ENCODE data around the gene C2orf92.

Gene C2orf92

DNA sequence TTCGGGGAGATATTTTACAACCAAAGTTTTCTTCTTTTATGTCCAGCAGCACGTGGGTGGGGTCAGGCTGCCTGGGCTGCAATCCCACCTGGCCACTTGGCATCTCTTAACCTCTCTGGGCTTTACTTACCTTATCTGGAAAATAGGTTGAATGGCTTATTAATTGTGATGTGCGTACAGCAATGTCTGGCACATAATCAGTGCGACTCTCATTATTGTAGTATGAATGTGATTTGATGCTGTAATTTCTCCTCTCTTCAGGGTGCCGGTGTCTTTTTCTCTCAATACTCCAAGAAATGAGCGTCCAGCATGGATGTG lies 41.8 kb downstream of the C2orf92 start:
- in situ Hi-C loops (cut with MboI; ENCODE audit: low sequenced_read_pairs): loop anchor here (25.0 kb wide), 1 partner anchor 676 kb away; no protein-coding TSS in a partner anchor

DNA sequence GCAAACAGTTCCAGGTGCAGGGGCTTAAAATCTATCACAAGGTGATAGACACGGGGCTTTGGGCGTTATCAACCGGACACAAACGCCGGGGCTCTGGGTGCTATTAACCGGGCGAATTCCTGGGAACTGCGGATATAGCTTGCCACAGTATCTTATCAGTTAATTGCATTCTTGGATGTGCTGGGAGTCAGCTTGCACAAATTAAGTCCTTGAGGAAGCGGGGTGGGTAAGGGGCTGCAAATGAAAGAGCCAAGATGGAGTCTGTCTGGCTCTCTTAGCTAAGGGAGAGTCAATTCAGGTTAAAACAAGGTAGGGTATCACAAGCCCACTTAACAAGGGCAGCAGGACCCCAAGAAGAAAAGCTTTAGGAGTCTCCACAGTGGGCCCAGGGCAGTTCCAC lies 42.7 kb downstream of the C2orf92 start:
- in situ Hi-C loops (cut with MboI; ENCODE audit: low sequenced_read_pairs): loop anchor here (25.0 kb wide), 1 partner anchor 675 kb away; no protein-coding TSS in a partner anchor

DNA sequence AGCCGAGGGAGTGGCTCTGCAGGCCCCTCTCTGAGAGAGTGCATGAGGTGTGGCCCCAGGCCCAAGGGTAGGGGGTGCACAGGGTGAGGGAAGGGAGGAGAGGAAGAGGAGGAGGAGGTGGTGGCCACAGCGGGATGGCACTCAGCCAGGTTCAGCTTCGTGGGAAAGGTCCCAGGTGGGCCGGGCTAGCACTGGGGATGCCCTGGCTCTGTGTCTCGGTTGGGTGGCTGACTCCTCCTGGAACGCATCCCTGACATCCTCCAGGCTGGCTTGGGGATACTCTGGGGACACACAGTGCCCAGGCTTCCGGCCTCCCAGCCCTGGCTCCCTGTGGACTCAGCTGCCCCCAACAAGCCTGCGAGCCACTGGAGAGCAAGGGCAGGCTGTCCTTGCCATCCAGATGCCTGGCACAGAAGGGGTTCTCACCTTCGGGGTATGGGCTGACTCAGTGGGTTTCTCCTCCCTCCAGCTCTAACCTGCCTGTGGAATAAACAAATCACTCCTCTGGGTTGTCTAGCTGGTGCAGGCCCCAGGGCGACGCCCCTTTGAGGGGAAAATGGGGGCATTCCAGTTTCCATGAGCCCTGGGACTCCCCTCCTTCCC lies 43.3 kb downstream of the C2orf92 start:
- in situ Hi-C loops (cut with MboI; ENCODE audit: low sequenced_read_pairs): loop anchor here (25.0 kb wide), 1 partner anchor 675 kb away; no protein-coding TSS in a partner anchor

DNA sequence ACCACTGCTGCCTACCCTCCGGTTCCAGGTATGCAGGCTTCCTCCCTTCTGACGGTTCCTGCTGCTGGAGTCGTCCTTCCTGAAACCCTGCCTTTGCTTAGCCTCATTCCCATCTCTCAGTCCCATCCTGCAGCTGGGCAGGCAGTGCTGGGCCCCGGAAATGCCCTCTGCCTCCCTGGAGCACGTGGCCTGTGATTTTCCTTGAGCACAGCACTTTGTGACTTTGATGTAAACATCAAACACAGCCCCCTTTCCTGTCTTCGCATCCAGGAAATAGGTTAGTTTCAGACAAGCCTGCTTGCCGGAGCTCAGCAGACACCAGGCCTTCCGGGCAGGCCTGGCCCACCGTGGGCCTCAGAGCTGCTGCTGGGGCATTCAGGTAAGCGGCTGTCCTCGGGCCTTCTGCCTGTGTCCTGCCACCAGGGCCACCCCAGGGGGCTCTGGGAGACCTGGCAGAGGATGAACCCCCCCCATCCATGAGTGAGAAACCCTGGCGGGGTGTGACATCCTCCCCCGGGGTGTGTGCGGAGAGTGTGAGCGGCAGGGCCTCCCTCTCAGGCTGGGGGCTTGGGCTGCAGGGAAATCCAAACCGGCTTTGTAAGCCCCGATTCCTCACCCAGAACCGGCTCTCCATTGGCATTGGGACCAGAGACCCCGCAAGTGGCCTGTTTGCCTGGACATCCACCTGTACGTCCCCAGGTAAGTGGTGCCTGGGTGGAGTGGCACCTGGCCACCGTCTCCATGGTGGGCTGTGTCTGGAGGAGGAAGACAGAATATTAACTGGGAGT lies 44.0 kb downstream of the C2orf92 start, which contains the start of gene ZAP70:
TSS of gene ZAP70 (plus strand) at position 281 of the 788 bp plus-strand sequence. CDS start 10,461 bp downstream, outside the sequence.
- in situ Hi-C loops (cut with MboI; ENCODE audit: low sequenced_read_pairs): loop anchor here (25.0 kb wide), 1 partner anchor 674 kb away; no protein-coding TSS in a partner anchor

DNA sequence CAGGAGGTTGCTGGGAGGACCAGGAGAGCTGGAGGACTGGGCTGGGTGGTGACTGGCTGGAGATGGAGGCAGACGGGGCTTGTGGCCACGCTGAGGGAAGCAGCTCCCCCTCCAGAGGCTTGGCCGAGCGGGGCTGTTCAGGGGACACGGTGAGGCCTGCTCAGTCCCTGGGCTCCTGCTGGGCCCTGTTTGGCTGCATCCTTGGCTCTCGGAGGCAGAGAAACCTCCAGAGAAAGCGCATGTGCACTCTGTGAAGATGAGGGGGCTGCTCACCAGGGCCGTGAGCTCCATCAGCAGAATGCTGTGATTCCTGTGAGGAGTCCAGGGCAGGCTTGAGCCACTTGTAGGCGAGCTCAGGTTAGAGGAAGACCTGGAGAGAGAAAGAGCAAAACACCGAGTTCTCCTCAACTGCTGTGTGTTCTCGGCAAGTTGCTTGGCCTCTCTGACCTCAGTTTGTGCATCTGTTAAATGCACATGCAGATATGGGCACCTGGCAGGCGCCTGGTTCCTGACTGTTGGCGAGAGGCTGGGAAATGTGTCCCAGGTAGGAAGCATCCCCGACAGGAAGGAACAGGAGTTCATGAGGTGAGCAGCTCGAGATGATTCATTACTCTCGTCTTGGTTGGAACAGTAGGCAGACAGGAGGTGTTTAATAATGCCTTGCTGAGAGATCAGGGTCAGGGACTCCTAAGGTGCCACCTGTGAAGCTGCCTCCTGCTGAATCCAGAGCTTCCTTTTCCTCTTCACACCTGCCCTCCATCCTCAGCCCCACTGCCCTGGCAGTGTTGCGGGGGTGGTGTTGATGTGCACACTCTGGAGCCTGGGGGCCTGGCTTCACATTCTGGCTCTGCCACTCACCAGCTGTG lies 44.8 kb downstream of the C2orf92 start:
- in situ Hi-C loops (cut with MboI; ENCODE audit: low sequenced_read_pairs): loop anchor here (25.0 kb wide), 1 partner anchor 673 kb away; no protein-coding TSS in a partner anchor

DNA sequence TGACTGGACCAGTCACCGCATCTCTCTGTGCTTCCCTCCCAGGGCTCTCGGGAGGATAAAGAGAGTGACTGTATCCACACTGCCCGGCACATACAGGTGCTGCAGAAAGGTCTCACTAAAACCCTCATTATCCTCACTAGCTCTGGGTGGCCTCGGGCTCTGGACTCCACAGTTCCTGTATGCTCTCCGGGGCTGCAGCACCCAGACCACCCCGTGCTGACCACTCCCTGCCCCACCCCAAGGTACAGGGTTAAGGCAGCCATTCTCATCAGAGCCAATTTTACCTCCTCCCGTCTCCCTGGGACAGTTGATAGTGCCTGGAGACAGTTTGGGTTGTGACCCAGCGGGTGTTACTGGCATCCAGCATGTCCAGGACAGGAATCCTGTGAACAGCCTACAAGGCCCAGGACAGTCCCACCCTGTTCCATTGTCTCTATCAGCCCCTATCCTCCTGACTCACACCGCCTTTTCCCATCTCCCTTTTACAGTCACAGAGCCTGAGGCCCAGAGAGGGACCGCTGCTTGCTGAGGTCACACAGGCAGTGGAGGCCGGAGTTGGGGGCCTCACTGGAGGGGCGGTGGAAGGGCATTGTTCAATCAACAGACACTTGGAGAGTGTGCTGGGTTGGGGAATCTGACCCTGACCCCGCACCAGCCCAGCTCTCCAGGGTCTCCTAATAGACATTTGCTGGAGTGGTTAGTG lies 45.6 kb downstream of the C2orf92 start:
- in situ Hi-C loops (cut with MboI; ENCODE audit: low sequenced_read_pairs): loop anchor here (25.0 kb wide), 1 partner anchor 672 kb away; no protein-coding TSS in a partner anchor

DNA sequence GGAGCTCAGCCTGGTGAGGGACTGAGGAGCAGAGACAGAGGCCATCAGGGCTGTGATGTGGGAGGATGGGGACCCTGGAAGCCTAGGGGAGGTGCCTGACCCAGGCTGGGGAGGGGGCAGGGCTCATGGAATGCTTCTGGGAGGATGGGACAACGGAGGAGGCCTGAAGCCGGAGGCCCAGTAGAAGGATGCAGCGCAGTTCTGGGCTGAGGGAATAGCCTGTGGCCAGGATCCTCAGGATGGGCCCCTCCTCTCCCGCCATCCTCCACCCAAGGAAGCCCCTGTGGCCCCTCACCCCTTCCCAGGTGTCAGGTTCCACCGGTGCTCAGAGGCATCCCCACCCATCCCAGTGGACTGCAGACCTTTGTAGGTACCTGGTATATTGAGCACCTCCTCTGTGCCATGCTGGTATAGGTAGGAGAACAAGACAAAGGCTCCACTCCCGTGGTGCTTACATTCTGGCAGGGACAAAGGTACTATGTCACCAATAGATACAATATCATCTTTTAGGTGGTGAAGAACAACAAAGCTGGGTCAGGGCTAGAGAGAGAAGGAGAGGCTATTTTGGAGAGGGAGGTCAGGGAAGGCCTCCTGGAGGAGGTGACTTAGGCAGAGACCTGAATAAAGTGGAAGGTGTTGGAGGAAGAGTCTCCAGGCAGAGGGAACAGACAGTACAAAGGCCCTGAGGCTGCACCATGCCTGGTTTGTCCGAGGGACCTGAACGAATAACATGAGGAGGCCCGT lies 46.6 kb downstream of the C2orf92 start:
- in situ Hi-C loops (cut with MboI; ENCODE audit: low sequenced_read_pairs): loop anchor here (25.0 kb wide), 1 partner anchor 671 kb away; no protein-coding TSS in a partner anchor

DNA sequence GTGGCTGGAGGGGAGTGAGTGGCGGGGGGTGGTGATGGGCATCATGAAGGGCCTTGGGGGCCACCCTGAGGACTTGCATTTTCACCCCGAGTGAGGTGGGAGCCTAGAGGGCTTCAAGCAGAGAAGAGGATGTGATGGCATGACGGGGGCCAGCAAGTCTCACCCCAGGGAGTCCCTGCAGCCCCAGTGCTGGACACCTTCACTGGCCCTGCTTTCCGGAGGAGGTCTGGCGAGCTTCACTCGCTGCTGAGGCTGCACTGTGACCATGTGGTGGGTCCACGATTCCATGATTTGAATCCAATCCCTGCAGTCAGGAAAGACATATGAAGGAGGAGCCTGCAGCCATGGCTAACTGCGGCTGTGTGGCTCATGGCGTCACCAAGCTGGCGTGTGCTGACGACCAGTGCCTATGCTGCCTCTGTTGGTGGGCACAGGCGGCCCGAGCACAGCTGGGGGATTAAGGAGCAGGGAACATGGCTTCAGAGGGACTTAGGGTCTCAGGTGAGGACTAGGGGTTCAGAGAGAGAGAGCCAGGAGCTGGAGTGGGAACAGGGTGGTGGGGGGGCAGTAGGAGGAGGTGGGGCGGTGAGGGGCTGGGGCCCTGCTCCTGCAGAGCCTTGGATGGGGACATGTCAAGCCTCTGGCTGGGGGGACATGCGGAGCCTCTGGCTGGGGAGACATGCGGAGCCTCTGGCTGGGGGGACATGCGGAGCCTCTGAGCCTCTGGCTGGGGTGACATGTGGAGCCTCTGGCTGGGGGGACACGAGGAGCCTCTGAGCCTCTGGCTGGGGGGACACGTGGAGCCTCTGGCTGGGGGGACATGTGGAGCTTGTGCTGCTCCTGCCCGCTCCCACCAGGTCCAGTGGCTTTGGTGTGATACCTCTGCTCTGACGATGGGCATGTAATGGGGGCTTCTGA lies 47.4 kb downstream of the C2orf92 start:
- in situ Hi-C loops (cut with MboI; ENCODE audit: low sequenced_read_pairs): loop anchor here (25.0 kb wide), 1 partner anchor 670 kb away; no protein-coding TSS in a partner anchor

DNA sequence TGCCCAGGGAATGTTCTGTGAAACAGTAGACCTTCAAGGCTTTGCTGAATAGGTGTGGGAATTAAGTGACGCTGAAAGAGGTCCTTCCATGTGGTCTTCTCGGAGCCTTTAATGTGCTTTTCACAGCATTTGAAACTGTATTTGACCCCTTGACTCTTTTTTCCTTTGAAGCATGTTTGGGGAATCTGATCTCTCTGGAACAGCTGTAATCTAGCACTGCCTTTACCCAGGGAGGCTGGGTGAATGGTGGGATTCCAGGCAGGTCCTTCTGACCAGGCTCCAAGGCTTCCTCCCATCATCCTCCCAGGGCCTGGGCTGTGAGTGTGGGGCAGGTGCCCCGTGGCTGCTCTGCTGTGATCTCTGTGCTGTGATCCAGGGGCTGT lies 48.1 kb downstream of the C2orf92 start:
- in situ Hi-C loops (cut with MboI; ENCODE audit: low sequenced_read_pairs): loop anchor here (25.0 kb wide), 1 partner anchor 670 kb away; no protein-coding TSS in a partner anchor

DNA sequence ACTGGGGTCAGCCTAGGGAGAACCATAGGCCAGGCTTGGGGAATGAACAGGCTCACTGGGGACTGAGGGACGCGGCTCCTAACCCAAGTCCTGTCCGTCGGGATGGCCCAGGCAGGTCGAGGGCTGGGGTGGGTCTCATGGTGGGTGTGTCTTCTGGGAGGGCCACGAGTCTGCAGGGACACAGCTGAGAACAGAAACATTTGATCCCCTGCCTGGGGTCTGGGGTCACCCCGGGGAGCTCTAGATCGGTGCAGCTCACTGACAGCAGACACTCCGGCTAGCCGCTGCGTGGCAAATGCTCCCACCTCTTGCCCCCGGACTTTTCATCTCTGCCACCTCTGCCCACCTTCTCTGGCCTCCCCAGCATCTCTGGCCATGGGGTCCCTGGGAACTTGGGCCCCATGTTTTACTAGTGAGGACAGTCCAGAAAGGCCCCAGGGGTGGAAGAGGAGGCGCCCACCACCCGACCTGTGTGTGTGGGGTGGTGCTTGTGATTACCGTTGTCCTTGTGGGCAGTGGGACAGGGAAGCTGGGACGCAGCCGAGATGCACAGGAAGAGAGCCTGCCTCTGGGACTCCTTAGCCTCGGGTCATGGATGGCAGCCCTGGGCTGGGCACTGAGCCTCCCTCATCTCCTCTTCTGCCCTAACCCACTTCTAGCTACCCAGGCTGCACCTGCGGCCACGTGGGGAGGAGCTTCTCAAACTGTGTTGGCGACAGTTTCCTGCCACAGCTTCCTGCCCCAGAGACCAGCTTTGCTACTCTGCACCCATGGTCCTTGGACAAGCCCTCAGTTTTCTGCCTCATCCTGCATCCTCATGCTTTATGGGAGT lies 48.8 kb downstream of the C2orf92 start:
- in situ Hi-C loops (cut with MboI; ENCODE audit: low sequenced_read_pairs): loop anchor here (25.0 kb wide), 1 partner anchor 669 kb away; no protein-coding TSS in a partner anchor

DNA sequence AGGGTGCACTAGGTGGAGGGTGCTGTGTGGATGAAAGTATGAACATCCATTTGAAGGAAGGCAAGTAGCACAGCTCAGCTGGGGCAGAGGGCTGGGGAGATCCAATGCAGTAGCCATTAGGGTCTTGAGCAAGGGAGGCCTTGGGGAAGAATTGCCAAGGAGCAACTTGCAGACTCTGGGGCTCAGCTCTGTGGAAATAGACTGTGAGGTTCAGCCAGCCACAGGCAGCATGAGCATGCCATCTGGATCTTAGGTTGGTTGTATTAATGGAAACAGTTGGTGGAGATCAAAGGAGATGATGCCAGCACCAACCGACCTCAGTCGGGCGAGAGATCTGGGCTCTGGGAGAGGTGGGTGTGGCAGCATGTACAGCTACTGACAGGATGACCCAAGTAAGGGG lies 49.4 kb downstream of the C2orf92 start:
- in situ Hi-C loops (cut with MboI; ENCODE audit: low sequenced_read_pairs): loop anchor here (25.0 kb wide), 1 partner anchor 668 kb away; no protein-coding TSS in a partner anchor

DNA sequence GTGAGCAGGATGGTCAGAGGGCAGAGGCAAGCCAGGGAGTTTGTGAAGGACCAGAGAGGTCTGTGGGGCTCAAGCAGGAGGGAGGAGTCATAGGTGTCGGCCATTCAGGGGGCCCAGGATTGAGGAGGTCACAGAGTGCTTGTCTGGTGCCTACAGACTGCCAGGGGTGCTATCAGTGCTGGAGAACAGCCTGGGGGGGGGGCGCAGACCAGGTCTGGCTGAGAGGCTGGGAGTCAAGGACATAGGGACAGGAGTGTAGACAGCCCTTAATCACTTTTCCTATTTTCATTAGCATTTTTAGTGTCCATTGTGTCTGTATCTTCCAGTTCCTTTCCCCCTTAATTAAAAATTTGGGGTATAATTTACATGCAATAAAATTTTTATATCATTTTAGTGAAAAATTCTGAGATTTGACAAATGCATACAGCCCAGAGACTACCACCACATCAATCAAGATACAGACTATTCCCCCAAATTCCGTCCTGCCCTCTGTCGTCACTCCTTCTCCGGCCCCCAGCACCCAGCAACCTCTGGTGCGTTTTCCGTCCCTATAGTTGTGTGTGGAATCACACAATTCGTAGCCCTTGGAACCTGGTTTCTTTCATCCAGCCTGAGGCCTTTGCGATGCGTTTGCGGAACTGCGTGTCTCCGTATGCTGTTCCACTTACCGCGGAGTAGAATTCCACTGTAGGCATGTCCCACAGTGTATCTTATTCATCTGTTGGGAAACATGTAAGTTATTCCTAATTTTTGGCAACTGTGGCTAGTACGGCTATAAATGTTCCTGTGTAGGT lies 50.0 kb downstream of the C2orf92 start:
- in situ Hi-C loops (cut with MboI; ENCODE audit: low sequenced_read_pairs): loop anchor here (25.0 kb wide), 1 partner anchor 668 kb away; no protein-coding TSS in a partner anchor

DNA sequence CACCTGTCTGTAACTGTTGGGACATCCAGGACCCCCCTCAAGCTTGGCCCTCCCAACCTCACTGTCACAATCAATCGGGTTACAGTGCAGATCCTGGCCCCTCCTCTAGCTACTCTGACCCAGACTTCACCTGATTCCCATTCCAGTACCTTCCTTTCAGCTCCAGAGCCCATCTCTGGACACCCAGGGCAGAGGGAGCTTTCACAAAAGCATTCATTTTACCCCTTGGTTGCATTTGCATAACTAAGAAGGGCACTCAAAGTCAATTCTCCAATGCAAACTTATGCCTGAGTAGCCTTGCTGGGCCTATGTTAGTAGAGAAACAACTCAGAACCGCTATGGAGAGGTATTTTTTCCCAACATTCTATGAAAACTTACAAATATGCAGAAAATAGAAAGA lies 51.2 kb downstream of the C2orf92 start:
- in situ Hi-C loops (cut with MboI; ENCODE audit: low sequenced_read_pairs): loop anchor here (25.0 kb wide), 1 partner anchor 667 kb away; no protein-coding TSS in a partner anchor

DNA sequence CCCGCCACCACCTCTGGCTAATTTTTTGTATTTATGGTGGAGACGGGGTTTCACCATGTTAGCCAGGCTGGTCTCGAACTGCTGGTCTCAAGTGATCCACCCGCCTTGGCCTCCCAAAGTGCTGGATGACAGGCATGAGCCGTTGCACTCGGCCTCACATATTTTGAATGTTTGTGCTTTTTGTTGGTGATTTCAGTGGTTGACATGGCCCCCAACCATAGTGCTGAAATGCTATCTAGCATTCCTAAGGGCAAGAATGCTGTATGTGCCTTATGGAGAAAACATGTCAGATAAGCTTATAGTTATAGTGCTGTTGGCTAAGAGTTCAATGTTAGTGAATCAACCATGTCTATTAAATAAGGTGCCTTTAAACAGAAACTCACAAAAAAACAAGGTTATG lies 52.7 kb downstream of the C2orf92 start:
- in situ Hi-C loops (cut with MboI; ENCODE audit: low sequenced_read_pairs): loop anchor here (25.0 kb wide), 1 partner anchor 665 kb away; no protein-coding TSS in a partner anchor

DNA sequence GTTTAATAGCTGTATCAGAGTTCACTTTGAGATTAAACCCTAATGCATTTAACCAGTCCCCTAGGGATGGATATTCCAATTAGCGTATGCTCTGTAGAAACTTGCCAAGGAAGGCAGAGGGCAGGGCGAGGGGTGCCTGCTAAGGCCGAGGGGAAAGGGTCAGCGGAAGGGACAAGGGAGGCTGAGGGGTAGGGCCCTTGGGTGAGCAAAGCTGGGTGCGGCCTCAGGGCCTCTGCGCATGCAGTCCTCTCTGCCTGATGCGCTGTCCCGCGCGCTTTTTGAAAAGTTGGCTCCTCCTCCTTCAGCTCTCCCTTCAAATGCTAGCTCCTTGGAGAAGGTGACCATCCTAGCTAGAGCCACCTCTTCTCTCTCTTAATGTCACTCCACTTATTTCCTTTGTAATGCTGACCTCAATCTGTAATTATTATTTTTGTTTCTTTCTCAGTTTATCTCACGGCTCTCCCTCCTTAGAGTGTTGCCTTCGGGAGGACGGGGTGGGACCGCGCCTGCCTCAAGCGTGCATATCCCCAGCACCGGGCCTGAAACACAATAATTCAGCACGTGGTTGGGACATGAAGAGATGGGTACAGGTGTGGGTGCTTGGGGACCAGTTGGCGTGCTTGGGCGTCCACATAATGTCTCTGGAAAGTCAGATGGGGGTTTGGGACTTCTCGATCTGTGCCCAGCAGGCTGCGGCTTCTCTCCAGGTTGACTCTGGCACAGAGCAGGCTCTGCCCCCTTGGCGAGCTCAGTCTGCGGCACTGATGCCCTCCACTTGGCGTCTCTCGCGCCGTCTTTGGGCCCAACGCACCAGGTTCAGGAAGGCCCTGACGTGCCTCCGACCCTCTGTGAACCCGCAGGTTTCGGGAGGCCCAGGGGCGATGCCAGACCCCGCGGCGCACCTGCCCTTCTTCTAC lies 53.9 kb downstream of the C2orf92 start:
- in situ Hi-C loops (cut with MboI; ENCODE audit: low sequenced_read_pairs): loop anchor here (25.0 kb wide), 1 partner anchor 664 kb away; no protein-coding TSS in a partner anchor

All from HL-60/S4 treated with phorbol 12-myristate 13-acetate at 8.2 ng/mL for 4 days and 3 days (cell line).